SH-SY5Y (cell line): ENCODE measurements around the gene RNF115.

Experiments used
- GATA2 ChIP-seq: IDR thresholded peaks from 2 replicates; pipeline ENCODE4 v1.6.1; 2011; ENCODE audit warnings: mild to moderate bottlenecking, low read depth, low read length
- GATA3 ChIP-seq: IDR thresholded peaks from 2 replicates; pipeline ENCODE4 v1.6.1; 2011; ENCODE audit warnings: low read depth, mild to moderate bottlenecking, low read length, moderate library complexity

GRCh38 chr1:145773423-145773822 is 50.5 kb downstream of the RNF115 start:
- no peak for TF ChIP-seq GATA3
- TF ChIP-seq GATA2 = no peak
